ENCODE data around the gene LBP.

DNA sequence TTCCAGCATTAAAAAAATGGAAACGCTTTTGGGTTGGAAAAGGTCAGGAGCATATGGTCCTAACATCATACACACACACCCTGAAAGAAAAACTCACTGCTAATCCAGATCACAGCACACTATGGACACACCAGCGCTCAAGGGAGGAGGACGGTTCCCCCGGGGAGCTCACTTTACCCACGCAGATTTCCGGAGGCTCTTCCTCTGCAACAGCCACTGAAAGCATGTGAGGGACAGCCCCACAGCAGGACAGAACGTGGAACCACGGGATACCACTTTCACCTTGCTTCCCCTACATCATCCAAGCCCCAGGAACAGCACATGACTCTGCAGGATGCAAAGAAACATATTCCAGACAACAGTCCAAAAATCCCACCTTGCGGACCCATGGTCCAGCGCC lies 75.6 kb downstream of the LBP start:
- TF ChIP-seq CTCF (IDR thresholded peaks at IDR 0.05) (no peak), POLR2AphosphoS5 (IDR thresholded peaks at IDR 0.05; ENCODE audit: low read depth, low read length) (no peak), REST (IDR thresholded peaks at IDR 0.05; ENCODE audit: insufficient read depth in 1 of 2, low read depth in 2 of 2, low read length in 1 of 2) (no peak), TCF7L2 (IDR thresholded peaks at IDR 0.05; ENCODE audit: low read depth, low read length) (no peak)
